Measurements from ENCODE around the gene PSMD1.
A peak's percentile ranks its signal among the peaks of the same experiment; 100 is the strongest.
"Not testable (repeated sequence)": the region's sequence is repeated elsewhere in the genome, so short reads cannot be mapped to it uniquely, and the experiment has no call there.

PSMD1 gene

GRCh38 chr2:231056453-231057416 lies at the start of gene PSMD1:
Gene PSMD1 (plus strand): TSS chr2:231056867. CDS start chr2:231057026, 159 bp downstream.
- peak; percentile 89 to 95 (median 89) for DNase-seq (ENCODE audit: low read depth in 2 of 3, low spot score in 1 of 3)

GRCh38 chr2:231007286-231008098 lies 49.2 kb upstream of the PSMD1 start:
- DNase-seq (ENCODE audit: low read depth in 2 of 3, low spot score in 1 of 3), result no peak

- no peak for DNase-seq (ENCODE audit: low read depth in 2 of 3, low spot score in 1 of 3)
These were observed 48.5 kb upstream of the PSMD1 start for GRCh38 chr2:231008131-231008530.

GRCh38 chr2:231009236-231009919 lies 47.3 kb upstream of the PSMD1 start:
- no peak for DNase-seq (ENCODE audit: low read depth in 2 of 3, low spot score in 1 of 3)

GRCh38 chr2:231010201-231010730 lies 46.4 kb upstream of the PSMD1 start:
- no peak for DNase-seq (ENCODE audit: low read depth in 2 of 3, low spot score in 1 of 3)

- no peak for DNase-seq (ENCODE audit: low read depth in 2 of 3, low spot score in 1 of 3)
These were observed 45.1 kb upstream of the PSMD1 start for GRCh38 chr2:231011526-231011925.

- no peak for DNase-seq (ENCODE audit: low read depth in 2 of 3, low spot score in 1 of 3)
These were observed 44.2 kb upstream of the PSMD1 start for GRCh38 chr2:231012463-231012862.

- DNase-seq (ENCODE audit: low read depth in 2 of 3, low spot score in 1 of 3), result no peak
These were observed 42.8 kb upstream of the PSMD1 start for GRCh38 chr2:231013820-231014219.

- no peak for DNase-seq (ENCODE audit: low read depth in 2 of 3, low spot score in 1 of 3)
These were observed 41.2 kb upstream of the PSMD1 start for GRCh38 chr2:231015478-231015877.

GRCh38 chr2:231015926-231016325 lies 40.7 kb upstream of the PSMD1 start:
- DNase-seq (ENCODE audit: low read depth in 2 of 3, low spot score in 1 of 3), result no peak

- DNase-seq (ENCODE audit: low read depth in 2 of 3, low spot score in 1 of 3), result no peak
These were observed 40.0 kb upstream of the PSMD1 start for GRCh38 chr2:231016566-231017230.

- no peak for DNase-seq (ENCODE audit: low read depth in 2 of 3, low spot score in 1 of 3)
These were observed 39.5 kb upstream of the PSMD1 start for GRCh38 chr2:231017231-231017598.

- no peak for DNase-seq (ENCODE audit: low read depth in 2 of 3, low spot score in 1 of 3)
These were observed 38.5 kb upstream of the PSMD1 start for GRCh38 chr2:231018184-231018583.

GRCh38 chr2:231025059-231025458 lies 31.6 kb upstream of the PSMD1 start:
- DNase-seq (ENCODE audit: low read depth in 2 of 3, low spot score in 1 of 3), result not testable (repeated sequence)

- no peak for DNase-seq (ENCODE audit: low read depth in 2 of 3, low spot score in 1 of 3)
These were observed 27.8 kb upstream of the PSMD1 start for GRCh38 chr2:231028889-231029288.

- DNase-seq (ENCODE audit: low read depth in 2 of 3, low spot score in 1 of 3), result no peak
These were observed 27.1 kb upstream of the PSMD1 start for GRCh38 chr2:231029563-231029962.

- DNase-seq (ENCODE audit: low read depth in 2 of 3, low spot score in 1 of 3), result no peak
These were observed 25.9 kb upstream of the PSMD1 start for GRCh38 chr2:231030725-231031124.

- DNase-seq (ENCODE audit: low read depth in 2 of 3, low spot score in 1 of 3), result no peak
These were observed 24.0 kb upstream of the PSMD1 start for GRCh38 chr2:231032575-231033140.

- no peak for DNase-seq (ENCODE audit: low read depth in 2 of 3, low spot score in 1 of 3)
These were observed 23.2 kb upstream of the PSMD1 start for GRCh38 chr2:231033147-231034132.

All from stimulated activated CD4-positive, alpha-beta T cell treated with anti-CD3 and anti-CD28 coated beads, Interleukin-12 subunit alpha, Interleukin-12 subunit beta, amount 100 ng/mL, for 48 hours (primary cell).